ES-I3 (cell line): ENCODE data around the gene SLC22A3.
A peak's percentile ranks its signal among the peaks of the same experiment; 100 is the strongest.

ENCODE experiments used
- H3K36me3 ChIP-seq: 2 replicates; pipeline ENCODE4 v1.6.1; 2013; ENCODE audit warnings: mild to moderate bottlenecking, low read length, control low read depth, moderate library complexity; ENCODE audit not compliant: insufficient read depth
- H3K4me1 ChIP-seq: 2 replicates; pipeline ENCODE4 v1.6.1; 2013; ENCODE audit warnings: mild to moderate bottlenecking, control low read depth, low read length; ENCODE audit not compliant: insufficient read depth
- H3K9ac ChIP-seq: 2 replicates; pipeline ENCODE4 v1.6.1; 2013; ENCODE audit warnings: low read depth, mild to moderate bottlenecking, low read length, moderate library complexity
- H3K9me3 ChIP-seq: 2 replicates; pipeline ENCODE4 v1.6.1; 2013; ENCODE audit warnings: mild to moderate bottlenecking, low read length, moderate library complexity; ENCODE audit not compliant: control insufficient read depth, insufficient read depth

Gene SLC22A3

DNA sequence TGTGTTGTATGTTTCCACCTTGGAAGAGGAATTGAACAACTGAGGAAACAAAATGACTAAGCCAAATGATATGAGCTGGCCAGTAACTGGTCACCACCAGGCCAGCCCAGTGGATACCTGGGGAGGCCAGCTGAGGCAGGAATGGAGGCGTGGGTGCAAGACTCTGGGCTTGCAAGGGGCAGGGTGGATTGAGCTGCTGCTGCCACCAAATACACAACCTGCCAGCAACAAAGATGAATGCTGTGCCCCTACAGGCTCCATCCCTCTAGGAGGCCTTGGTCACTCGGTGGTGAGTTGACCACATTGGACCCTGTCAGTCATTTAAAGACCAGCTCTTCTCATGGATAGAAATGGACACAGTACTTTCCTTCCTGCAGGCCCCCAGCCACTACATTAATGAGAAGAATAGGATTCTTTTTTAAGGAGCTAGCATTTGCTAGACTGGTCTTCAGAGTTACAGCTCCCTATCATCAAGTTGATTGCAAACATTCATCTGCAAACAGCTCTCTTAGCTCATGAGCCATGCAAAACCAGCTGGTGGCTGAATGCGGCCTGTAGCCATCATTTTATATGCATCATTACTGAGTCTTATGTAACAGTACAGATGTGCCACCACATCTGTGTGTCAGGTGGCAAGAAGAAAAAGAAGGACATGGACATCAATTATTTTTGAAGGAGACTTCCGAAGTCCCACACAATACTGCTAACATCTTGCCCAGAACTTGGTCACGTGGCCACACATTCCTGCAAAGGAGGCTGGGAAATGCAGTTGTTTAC lies 26.3 kb upstream of the SLC22A3 start:
- no peaks in the 10 kb centered on the region for H3K36me3 ChIP-seq
- no peaks in the 10 kb centered on the region for H3K4me1 ChIP-seq
- no peak overlapping the region for H3K9ac ChIP-seq
- 0 out of 2 replicates have a peak, but pooled peaks cover 2% of the 10 kb centered on the region for H3K9me3 ChIP-seq

DNA sequence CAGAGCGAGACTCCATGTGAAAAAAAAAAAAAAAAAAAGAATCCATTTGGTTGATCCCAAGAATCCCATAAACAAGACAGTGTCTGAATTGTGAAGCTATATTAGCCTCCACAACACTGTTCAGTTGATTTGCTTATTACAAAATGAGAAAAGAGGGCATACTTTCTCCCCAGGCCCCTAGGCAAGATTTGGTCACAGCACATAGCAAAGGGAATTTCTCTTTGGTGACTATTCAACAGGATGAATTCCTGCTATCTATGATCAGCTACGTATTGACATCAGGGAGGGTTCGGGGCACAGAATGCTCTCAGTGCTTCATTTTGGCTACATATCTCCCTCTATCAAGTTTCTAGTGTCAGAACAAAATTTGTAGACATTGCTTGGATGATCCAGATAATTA lies 20.2 kb upstream of the SLC22A3 start:
- Histone ChIP-seq H3K4me1 (no peaks in the 10 kb centered on the region), H3K9ac (no peak overlapping the region), H3K36me3 (no peaks in the 10 kb centered on the region), H3K9me3 (no peaks in the 10 kb centered on the region)

DNA sequence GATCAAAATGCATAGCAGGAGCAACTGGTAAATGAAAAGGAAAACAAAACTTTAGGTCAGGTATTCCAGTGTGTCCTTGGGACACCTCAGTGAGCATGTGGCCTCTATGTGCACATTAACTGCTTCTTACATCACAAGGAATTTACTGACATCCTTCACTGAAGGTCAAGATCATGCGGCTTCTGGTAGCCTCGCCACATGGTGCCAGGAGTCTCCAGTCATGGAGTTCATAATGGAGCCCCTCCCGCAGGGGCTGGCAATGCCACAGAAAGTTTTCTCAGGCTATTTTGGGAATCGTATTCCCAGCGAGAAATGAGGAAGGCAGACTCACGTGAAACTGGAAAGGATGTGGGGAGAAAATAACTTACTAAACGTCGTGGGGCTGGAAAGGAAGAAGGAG lies 19.7 kb upstream of the SLC22A3 start:
- H3K9me3 ChIP-seq: no peaks in the 10 kb centered on the region
- H3K9ac ChIP-seq: no peak overlapping the region
- H3K4me1 ChIP-seq: no peaks in the 10 kb centered on the region
- no peaks in the 10 kb centered on the region for H3K36me3 ChIP-seq

DNA sequence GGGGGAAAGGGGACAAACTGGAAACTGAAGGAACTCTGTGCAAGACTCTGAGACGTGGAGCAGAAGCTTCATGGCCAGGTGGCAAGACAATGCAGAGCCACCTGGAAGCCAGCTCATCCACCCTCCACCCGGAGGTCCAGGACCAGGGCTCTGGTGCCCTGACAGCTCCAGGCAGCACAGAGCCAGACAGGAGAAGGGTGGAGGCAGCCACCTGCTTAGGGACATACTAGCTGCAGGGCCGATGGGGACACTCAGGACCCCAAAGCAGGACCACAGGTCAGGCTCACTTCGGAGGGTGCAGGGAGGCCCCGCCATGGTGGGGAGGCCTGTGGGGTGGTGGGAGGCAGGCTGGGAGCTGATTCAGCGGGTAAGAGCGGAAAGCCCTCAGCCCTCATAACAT lies 19.0 kb upstream of the SLC22A3 start:
- Histone ChIP-seq H3K9me3 (no peaks in the 10 kb centered on the region), H3K9ac (no peak overlapping the region), H3K4me1 (no peaks in the 10 kb centered on the region)

DNA sequence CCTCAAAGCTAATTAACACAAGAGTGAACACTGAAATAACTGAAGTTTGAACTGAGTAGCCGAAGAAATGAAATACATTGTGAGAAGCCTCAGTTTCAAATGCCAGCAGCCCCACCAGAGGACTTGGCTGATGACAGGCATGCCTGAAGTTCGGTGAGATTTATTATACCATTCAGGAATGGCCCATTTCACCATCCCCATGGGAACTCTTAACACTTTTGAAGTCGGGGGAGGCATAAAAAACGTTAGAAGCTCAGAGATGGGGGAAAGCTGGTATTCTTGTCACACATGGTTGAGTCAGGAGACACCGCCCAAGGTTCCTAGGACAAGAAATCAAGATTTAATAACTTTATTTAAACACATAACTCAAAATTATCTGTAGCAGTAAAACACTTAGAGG lies 17.6 kb upstream of the SLC22A3 start:
- Histone ChIP-seq H3K9ac (no peak overlapping the region), H3K9me3 (no peaks in the 10 kb centered on the region), H3K4me1 (no peaks in the 10 kb centered on the region), H3K36me3 (no peaks in the 10 kb centered on the region)

More for the DNA sequence above, 19.0 kb upstream of the SLC22A3 start:
- H3K36me3 ChIP-seq: no peaks in the 10 kb centered on the region

DNA sequence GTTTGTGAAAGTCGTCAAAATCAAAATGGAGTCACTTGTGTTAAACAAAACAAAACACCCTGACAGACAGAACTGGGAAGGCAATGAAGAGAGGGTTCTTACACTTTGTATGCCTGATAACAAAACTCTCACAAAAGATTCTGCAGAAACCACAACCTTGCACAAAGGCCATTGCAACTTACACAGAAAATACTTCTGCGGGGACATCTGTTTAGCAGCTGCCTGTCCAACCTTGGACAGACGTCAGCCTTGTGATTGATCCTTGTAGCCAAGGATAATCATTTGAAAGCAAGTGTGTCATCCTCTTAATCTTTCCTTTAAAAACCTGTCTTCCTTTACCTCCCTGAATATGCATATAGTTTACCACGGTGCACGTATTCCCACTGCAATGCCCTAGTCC lies 17.0 kb upstream of the SLC22A3 start:
- H3K4me1 ChIP-seq: no peaks in the 10 kb centered on the region
- H3K36me3 ChIP-seq: no peaks in the 10 kb centered on the region
- no peak overlapping the region for H3K9ac ChIP-seq
- no peaks in the 10 kb centered on the region for H3K9me3 ChIP-seq

DNA sequence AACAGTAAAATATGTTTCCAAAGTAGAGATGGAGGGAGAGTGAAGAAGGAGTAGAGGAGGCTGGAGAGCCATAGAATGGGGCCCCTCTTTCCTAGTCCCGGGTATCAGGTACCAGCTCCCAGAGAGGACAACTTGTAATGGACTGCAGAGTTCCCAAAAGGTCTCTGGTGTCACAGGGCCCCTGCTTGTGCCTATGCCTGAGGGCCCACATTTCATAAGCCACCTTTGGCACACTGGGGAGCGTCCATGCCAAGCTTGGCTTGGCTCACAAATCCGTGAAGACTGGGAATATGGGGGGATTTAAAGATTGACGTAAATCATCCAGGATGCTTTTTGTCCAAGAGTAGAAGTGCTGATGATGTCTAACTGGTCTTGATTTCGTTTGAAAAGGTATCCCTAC lies 16.4 kb upstream of the SLC22A3 start:
- no peaks in the 10 kb centered on the region for H3K4me1 ChIP-seq
- no peaks in the 10 kb centered on the region for H3K9me3 ChIP-seq
- no peak overlapping the region for H3K9ac ChIP-seq
- no peaks in the 10 kb centered on the region for H3K36me3 ChIP-seq

DNA sequence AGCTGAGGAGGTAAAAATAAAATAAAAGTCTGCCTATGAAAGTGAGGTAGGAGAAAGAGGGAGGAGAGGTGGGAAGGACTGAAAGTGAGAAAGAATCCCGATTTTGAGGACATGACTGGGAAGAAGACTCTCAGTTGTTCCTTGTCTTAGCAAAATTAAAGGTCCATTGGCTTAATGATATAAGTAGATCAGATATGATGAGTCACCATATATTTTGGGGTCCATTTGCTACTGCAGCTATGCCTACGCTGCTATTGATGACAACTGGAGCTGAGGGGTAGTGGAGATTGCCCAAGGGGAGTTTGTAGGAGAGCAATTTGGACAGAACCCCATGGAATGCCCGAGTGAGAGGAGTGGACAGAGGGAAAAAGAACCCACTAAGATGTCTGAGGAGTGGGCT lies 15.1 kb upstream of the SLC22A3 start:
- H3K4me1 ChIP-seq: no peaks in the 10 kb centered on the region
- H3K9ac ChIP-seq: no peak overlapping the region
- no peaks in the 10 kb centered on the region for H3K9me3 ChIP-seq
- H3K36me3 ChIP-seq: no peaks in the 10 kb centered on the region

DNA sequence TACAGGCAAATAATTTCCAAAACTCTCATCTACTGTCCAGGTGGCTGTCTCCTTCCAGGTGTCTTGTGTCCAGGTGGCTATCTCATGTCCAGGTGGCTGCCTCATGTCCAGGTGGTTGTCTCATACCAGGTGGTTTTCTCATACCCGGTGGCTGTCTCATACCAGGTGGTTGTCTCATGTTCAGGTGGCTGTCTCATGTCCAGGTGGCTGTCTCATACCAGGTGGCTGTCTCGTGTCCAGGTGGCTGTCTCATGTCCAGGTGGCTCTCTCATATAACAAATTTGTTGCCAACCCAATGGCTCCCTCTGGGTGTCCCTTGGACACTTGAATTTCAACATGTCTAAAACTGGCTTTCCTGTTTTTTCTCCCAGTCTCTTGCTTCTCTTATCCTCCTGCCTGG lies 14.3 kb upstream of the SLC22A3 start:
- Histone ChIP-seq H3K36me3 (no peaks in the 10 kb centered on the region), H3K4me1 (no peaks in the 10 kb centered on the region), H3K9me3 (no peaks in the 10 kb centered on the region), H3K9ac (no peak overlapping the region)

DNA sequence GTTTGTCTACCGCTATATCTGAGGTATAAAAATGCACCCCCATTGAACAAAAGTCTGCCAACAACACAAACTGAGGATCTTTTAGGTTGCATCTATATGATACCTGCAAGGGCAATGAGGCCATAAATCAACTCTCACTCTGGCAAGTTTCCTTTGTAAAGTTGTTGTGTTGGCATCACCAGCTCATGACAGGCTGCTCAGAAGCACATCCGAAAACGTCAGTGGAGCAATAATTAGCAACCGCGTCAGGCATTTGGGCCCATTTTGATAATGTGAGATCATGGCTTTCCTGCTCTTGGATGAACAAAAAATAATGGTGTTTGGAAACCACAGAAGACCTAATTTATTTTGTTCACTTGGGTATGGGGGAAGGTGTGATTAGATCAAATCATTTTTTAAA lies 12.0 kb upstream of the SLC22A3 start:
- Histone ChIP-seq H3K9ac (no peak overlapping the region), H3K36me3 (no peaks in the 10 kb centered on the region), H3K4me1 (no peaks in the 10 kb centered on the region), H3K9me3 (no peaks in the 10 kb centered on the region)

DNA sequence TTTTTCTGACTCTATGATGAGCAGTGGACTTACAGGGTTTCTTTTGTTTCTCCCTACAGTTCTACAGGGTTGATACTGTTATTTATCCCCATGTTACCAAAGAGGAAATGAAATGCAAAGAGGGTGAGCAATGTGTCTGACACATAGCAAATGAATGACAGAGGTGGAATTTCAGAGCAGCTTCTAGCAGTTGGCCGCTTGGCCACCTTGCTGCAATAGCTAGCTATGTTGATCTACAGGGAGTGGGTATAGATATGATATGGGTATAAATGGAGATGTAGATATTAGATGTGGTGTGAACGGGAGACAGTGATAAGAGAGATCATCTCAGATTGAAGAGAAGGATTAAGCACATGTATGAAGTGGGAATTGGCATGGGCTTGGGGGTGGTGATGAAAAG lies 10.9 kb upstream of the SLC22A3 start:
- no peak overlapping the region for H3K9ac ChIP-seq
- H3K9me3 ChIP-seq: no peaks in the 10 kb centered on the region
- H3K4me1 ChIP-seq: no peaks in the 10 kb centered on the region
- no peaks in the 10 kb centered on the region for H3K36me3 ChIP-seq

DNA sequence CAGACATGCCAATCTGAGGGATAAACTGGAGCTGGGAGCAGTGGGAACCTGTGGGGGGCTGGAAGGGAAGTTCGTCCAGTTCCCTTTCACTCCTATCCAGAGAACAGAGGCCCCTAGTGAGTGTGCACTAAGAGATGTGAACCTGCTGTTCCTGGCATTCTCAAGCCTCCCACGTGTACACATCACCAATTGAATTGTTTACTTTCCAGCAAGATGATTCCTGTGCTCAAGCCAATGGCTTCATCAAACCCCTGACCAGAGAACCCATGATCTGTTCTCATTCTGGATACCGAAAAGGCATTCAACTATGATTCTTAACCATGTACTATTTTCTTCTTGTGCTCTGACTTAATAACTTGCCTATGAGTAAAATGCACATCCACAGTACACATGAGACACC lies 10.2 kb upstream of the SLC22A3 start:
- no peaks in the 10 kb centered on the region for H3K36me3 ChIP-seq
- no peak overlapping the region for H3K9ac ChIP-seq
- no peaks in the 10 kb centered on the region for H3K4me1 ChIP-seq
- no peaks in the 10 kb centered on the region for H3K9me3 ChIP-seq

DNA sequence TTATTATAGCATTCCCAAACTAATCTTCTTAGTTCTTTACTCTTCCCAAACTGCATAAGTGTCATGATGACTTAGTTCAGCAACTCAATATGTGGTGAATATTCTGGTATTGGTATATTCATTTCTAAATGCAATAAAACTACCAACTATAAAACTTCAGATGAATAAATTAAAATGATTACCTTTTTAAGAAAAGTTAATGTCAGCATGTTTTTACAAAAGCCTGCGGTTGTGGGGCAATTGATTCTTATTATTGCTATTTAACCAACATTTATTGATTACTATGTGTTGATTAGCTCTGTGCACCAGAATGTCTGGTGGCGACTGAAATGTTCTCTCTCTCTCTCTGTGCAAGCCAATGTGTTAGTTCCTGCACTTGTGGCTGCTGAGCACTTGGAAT lies 5.0 kb upstream of the SLC22A3 start:
- no peaks in the 10 kb centered on the region; the same call in 1 of the 2 replicates for H3K36me3 ChIP-seq
- H3K9me3 ChIP-seq: no peaks in the 10 kb centered on the region
- H3K9ac ChIP-seq: no peak overlapping the region
- H3K4me1 ChIP-seq: no peaks in the 10 kb centered on the region

DNA sequence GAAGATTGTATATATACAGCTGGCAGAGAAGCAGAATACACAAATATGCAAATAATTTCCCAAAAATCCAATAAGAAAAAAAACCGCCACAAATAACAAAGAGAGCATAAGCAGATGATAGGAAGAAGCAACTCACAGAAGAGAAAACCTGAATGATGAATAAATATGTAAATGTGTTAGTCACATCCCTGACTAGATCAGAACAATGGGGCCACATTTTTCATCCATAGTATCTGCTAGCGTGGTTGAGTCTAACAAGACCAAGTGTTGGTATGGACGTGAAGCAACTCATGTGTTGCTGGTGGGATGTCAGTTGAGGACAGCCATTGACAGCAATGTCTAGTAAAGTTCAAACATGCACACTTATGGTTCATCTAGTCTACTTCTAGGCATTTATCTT lies 3.9 kb upstream of the SLC22A3 start:
- H3K4me1 ChIP-seq: no peaks in the 10 kb centered on the region
- H3K9ac ChIP-seq: no peak overlapping the region
- no peaks in the 10 kb centered on the region for H3K9me3 ChIP-seq
- H3K36me3 ChIP-seq: no peaks in the 10 kb centered on the region; the same call in 1 of the 2 replicates

DNA sequence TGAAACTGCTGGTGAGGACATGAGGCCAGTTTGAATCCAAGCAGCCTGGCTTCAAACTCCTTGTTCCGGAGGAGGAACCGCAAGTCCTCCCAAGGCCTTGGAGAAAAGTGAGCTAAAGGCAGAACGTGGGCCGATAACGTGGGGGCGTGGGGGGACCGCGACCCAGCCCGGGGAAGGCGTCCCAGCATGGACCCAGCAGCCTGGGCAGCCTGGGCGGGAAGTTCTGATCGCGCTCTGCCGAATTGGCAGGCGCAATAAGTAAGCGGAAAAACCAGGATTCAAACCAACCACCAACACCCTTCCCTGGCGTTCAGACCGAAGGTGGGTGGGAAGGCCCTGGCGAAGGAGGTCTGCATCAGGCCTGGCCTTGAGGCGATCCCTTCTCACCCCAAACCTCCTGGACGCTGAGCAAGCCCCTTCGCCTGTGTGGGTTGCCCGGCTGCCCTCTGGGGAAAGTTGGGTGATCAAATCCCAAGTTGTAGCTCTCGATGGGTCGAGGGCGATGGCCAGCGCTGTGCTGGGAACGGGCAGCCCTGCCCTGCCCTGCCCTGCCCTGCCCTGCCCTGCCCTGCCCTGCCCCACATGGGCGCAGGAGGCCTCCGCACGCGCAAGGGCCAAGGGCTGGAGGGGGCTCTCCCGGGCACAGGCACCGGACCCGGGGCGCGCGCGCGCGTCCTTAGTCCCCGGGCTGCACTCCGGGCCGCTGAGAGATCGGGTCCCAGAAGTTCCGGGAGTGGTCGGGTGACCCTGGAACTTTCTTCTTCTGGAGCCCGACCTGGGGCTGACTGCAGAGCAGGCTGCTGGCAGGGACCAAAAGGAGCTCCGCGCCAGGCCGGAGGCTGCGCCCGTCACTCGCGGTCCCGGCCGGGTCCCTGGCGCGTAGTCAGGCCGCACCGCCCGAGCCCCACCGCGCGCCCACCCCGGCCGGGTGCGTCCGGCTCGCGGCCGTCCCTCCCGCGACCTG lies 637 bp upstream of the SLC22A3 start:
- Histone ChIP-seq H3K36me3 (no peaks in the 10 kb centered on the region; the same call in 1 of the 2 replicates), H3K9ac (peak overlapping the region; percentile 64), H3K9me3 (no peaks in the 10 kb centered on the region), H3K4me1 (no peaks in the 10 kb centered on the region)
